Astrocyte (in vitro differentiated cells and primary cell): ENCODE measurements around the gene SBF2.

ENCODE experiments used
- EZH2 ChIP-seq: IDR thresholded peaks from 2 replicates; pipeline ENCODE4 v1.6.1; 2012; ENCODE audit warnings: mild to moderate bottlenecking, low read length, inconsistent platforms; ENCODE audit not compliant: insufficient read depth
- TF ChIP-seq, protein P1 (sequence below): IDR thresholded peaks from 2 replicates; pipeline ENCODE4 v1.5.1; 2011; ENCODE audit warnings: low read depth, mild to moderate bottlenecking, inconsistent platforms, low read length, moderate library complexity; ENCODE audit not compliant: insufficient read depth

DNA sequence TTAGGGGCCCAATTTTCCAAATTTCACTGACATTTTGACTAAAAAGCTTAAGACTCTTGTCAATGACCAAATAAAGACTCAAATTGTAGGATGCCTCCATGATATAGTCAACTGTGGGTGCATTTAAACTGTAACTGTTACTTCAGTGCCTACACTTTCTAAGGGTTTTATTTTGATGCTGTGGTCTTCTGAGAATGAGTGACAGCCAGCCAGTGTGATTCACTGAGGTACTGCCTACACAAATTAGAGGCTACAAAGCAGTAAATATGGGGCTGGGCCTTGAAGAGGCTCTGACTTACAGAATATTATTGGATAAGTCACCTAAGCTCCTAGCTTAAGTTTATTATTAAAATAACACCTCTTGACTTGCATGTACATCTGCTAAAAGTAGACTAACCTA, 419.6 kb downstream of the SBF2 start:
- no peak for TF ChIP-seq EZH2
- TF ChIP-seq, protein P1, sequence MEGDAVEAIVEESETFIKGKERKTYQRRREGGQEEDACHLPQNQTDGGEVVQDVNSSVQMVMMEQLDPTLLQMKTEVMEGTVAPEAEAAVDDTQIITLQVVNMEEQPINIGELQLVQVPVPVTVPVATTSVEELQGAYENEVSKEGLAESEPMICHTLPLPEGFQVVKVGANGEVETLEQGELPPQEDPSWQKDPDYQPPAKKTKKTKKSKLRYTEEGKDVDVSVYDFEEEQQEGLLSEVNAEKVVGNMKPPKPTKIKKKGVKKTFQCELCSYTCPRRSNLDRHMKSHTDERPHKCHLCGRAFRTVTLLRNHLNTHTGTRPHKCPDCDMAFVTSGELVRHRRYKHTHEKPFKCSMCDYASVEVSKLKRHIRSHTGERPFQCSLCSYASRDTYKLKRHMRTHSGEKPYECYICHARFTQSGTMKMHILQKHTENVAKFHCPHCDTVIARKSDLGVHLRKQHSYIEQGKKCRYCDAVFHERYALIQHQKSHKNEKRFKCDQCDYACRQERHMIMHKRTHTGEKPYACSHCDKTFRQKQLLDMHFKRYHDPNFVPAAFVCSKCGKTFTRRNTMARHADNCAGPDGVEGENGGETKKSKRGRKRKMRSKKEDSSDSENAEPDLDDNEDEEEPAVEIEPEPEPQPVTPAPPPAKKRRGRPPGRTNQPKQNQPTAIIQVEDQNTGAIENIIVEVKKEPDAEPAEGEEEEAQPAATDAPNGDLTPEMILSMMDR, result no peak
